Ishikawa (cell line): ENCODE results near the gene JAG2.

Experiments
- CEBPB ChIP-seq: IDR thresholded peaks from 2 replicates; pipeline ENCODE4 v1.6.1; 2012
- CREB1 ChIP-seq: IDR thresholded peaks from 2 replicates; pipeline ENCODE4 v1.6.1; 2012; ENCODE audit warnings: low read depth
- EP300 ChIP-seq: IDR thresholded peaks from 2 replicates; pipeline ENCODE4 v1.6.1; 2012; ENCODE audit warnings: borderline replicate concordance
- FOXM1 ChIP-seq: IDR thresholded peaks from 2 replicates; pipeline ENCODE4 v1.6.1; 2012; ENCODE audit warnings: low read depth, borderline replicate concordance
- MAX ChIP-seq: IDR thresholded peaks from 2 replicates; pipeline ENCODE4 v1.6.1; 2012
- NFIC ChIP-seq: IDR thresholded peaks from 2 replicates; pipeline ENCODE4 v1.6.1; 2012
- RAD21 ChIP-seq: IDR thresholded peaks from 2 replicates; pipeline ENCODE4 v1.6.1; 2012; ENCODE audit warnings: low read depth
- TAF1 ChIP-seq: IDR thresholded peaks from 2 replicates; pipeline ENCODE4 v1.6.1; 2012; ENCODE audit warnings: low read depth, mild to moderate bottlenecking
- TCF12 ChIP-seq: IDR thresholded peaks from 2 replicates; pipeline ENCODE4 v1.6.1; 2012; ENCODE audit warnings: low read depth
- TEAD4 ChIP-seq: IDR thresholded peaks from 2 replicates; pipeline ENCODE4 v1.6.1; 2012
- YY1 ChIP-seq: IDR thresholded peaks from 2 replicates; pipeline ENCODE4 v1.6.1; 2012; ENCODE audit warnings: low read depth
- ZBTB7A ChIP-seq: IDR thresholded peaks from 2 replicates; pipeline ENCODE4 v1.6.1; 2012; ENCODE audit warnings: low read depth
- TF ChIP-seq, protein P1 (sequence below): IDR thresholded peaks from 2 replicates; pipeline ENCODE4 v1.6.1; 2012
- TF ChIP-seq, protein P2 (sequence below): IDR thresholded peaks from 2 replicates; pipeline ENCODE4 v1.6.1; 2012; ENCODE audit warnings: low read depth, mild to moderate bottlenecking

The JAG2 gene

GRCh38 chr14:105208738-105209075, 40.1 kb upstream of the JAG2 start:
- TF ChIP-seq FOXM1 (no peak), NFIC (no peak), YY1 (no peak), TEAD4 (no peak), TCF12 (no peak), CREB1 (no peak), RAD21 (no peak), TAF1 (no peak), EP300 (no peak), CEBPB (no peak)
- TF ChIP-seq, protein P1, sequence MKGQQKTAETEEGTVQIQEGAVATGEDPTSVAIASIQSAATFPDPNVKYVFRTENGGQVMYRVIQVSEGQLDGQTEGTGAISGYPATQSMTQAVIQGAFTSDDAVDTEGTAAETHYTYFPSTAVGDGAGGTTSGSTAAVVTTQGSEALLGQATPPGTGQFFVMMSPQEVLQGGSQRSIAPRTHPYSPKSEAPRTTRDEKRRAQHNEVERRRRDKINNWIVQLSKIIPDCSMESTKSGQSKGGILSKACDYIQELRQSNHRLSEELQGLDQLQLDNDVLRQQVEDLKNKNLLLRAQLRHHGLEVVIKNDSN, result no peak
- TF ChIP-seq, protein P2, sequence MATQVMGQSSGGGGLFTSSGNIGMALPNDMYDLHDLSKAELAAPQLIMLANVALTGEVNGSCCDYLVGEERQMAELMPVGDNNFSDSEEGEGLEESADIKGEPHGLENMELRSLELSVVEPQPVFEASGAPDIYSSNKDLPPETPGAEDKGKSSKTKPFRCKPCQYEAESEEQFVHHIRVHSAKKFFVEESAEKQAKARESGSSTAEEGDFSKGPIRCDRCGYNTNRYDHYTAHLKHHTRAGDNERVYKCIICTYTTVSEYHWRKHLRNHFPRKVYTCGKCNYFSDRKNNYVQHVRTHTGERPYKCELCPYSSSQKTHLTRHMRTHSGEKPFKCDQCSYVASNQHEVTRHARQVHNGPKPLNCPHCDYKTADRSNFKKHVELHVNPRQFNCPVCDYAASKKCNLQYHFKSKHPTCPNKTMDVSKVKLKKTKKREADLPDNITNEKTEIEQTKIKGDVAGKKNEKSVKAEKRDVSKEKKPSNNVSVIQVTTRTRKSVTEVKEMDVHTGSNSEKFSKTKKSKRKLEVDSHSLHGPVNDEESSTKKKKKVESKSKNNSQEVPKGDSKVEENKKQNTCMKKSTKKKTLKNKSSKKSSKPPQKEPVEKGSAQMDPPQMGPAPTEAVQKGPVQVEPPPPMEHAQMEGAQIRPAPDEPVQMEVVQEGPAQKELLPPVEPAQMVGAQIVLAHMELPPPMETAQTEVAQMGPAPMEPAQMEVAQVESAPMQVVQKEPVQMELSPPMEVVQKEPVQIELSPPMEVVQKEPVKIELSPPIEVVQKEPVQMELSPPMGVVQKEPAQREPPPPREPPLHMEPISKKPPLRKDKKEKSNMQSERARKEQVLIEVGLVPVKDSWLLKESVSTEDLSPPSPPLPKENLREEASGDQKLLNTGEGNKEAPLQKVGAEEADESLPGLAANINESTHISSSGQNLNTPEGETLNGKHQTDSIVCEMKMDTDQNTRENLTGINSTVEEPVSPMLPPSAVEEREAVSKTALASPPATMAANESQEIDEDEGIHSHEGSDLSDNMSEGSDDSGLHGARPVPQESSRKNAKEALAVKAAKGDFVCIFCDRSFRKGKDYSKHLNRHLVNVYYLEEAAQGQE, result no peak

GRCh38 chr14:105207996-105208737, 39.6 kb upstream of the JAG2 start:
- TF ChIP-seq TAF1, result no peak
- no peak for TF ChIP-seq CREB1
- TF ChIP-seq, protein P1, result no peak
- TF ChIP-seq CEBPB, result no peak
- no peak for TF ChIP-seq YY1

DNA sequence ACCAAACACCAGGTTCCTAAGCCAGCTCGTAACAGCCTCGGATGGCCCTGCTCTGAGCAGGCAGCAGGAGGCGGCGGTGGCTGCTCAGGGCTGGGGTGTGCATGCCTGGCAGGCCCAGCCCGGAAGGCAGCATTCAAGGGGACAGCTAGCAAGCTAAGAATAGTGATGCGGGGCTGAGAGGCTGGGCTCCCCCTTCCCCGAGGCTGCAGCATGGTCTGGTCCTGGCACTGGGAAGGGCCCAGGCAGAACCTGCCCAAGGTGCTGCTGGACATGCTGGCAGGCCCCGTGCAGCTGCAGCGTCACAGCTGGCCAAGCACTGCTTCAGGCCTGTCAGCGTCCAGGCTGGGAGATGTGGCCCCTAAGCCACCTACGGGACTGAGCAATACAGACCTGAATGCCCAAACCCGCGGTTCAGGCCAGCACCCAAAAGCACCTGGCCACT, 38.9 kb upstream of the JAG2 start:
- TF ChIP-seq TEAD4, result no peak
- TF ChIP-seq, protein P1, result no peak
- TF ChIP-seq TCF12, result no peak
- no peak for TF ChIP-seq CEBPB
- TF ChIP-seq, protein P2, result no peak
- TF ChIP-seq EP300, result no peak
- no peak for TF ChIP-seq MAX
- TF ChIP-seq ZBTB7A, result no peak

DNA sequence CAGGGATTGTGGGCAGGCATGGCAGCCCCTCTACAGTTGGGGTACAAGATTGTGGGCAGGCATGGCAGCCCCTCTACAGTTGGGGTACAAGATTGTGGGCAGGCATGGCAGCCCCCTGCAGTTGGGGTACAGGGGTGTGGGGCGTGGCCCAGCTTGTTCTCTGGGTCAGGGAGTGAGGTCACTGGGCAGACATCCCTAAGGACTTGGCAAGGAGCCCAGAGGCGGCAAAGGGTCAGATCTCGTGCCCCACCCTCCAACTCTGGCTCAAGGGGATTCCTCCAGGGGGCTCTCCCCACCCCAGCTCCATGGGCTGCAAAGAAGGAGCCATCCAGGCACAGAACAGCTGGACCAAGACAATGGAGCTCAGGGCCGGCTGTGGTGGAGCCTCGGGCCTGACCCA, 38.3 kb upstream of the JAG2 start:
- TF ChIP-seq, protein P1, result no peak
- TF ChIP-seq YY1, result no peak
- no peak for TF ChIP-seq TAF1
- TF ChIP-seq, protein P2, result no peak
- TF ChIP-seq RAD21, result no peak
- TF ChIP-seq TCF12, result no peak
- no peak for TF ChIP-seq ZBTB7A
- no peak for TF ChIP-seq MAX
- TF ChIP-seq NFIC, result 0 out of 2 replicates have a peak, but pooled peaks have one; percentile 33
